GM21737 (cell line): ENCODE measurements around the gene NUCB2.

Experiments used
- ATAC-seq: cut with Tn5 transposase; IDR thresholded peaks from one replicate; pipeline ENCODE4 v1.9.1; 2021; ENCODE audit warnings: mild to moderate bottlenecking, moderate library complexity; ENCODE audit not compliant: unreplicated experiment

The NUCB2 gene

GRCh38 chr11:17379383-17380180 lies 103.0 kb downstream of the NUCB2 start:
- ATAC-seq: no peak

- ATAC-seq: no peak
Observed at GRCh38 chr11:17381156-17381555, 104.6 kb downstream of the NUCB2 start.
